Mononuclear cell (primary cell): ENCODE results near the gene KPNA6. TPM values are rescaled to one million over a fixed set of nuclear protein-coding genes. Genes with fewer than 3 reads are reported as not detected.

Experiments used
- H3K27me3 ChIP-seq: 2 replicates; pipeline ENCODE4 v1.6.0; 2011; ENCODE audit warnings: low read length, control low read depth; ENCODE audit not compliant: insufficient read depth
- H3K4me1 ChIP-seq: 2 replicates; pipeline ENCODE4 v1.5.1; 2011; ENCODE audit warnings: mild to moderate bottlenecking, low read length, control low read depth; ENCODE audit not compliant: insufficient read depth
- H3K4me3 ChIP-seq: 2 replicates; pipeline ENCODE4 v1.5.1; 2011; ENCODE audit warnings: mild to moderate bottlenecking, low read length, moderate library complexity
- H3K9me3 ChIP-seq: 2 replicates; pipeline ENCODE4 v1.5.1; 2011; ENCODE audit warnings: low read depth, mild to moderate bottlenecking, control low read depth, low read length
- total RNA-seq: library from RNA; depleted of rRNA; stranded (reverse); fragments of >200 nt; gene quantifications from one replicate; pipeline ENCODE4 v1.2.3, GENCODE V29; 2012

KPNA6 gene
- total RNA-seq, 1 donor, result 46.9 TPM

GRCh38 chr1:32186077-32186476 is 78.2 kb downstream of the KPNA6 start:
- Histone ChIP-seq H3K4me3 (no peak overlapping the region), H3K27me3 (no peaks in the 10 kb centered on the region), H3K9me3 (no peaks in the 10 kb centered on the region), H3K4me1 (peaks cover 13% of the 10 kb centered on the region)

GRCh38 chr1:32186491-32186890 is 78.6 kb downstream of the KPNA6 start:
- Histone ChIP-seq H3K4me1 (peaks cover 9% of the 10 kb centered on the region), H3K27me3 (no peaks in the 10 kb centered on the region), H3K9me3 (no peaks in the 10 kb centered on the region), H3K4me3 (no peak overlapping the region)

- no peaks in the 10 kb centered on the region for H3K4me1 ChIP-seq
- no peaks in the 10 kb centered on the region for H3K9me3 ChIP-seq
- no peaks in the 10 kb centered on the region for H3K27me3 ChIP-seq
- H3K4me3 ChIP-seq, result no peak overlapping the region
Observed at GRCh38 chr1:32187850-32188249, 80.0 kb downstream of the KPNA6 start.

- no peak overlapping the region for H3K4me3 ChIP-seq
- H3K4me1 ChIP-seq, result peaks cover 20% of the 10 kb centered on the region
- H3K9me3 ChIP-seq, result no peaks in the 10 kb centered on the region
- H3K27me3 ChIP-seq, result no peaks in the 10 kb centered on the region
Observed at GRCh38 chr1:32192220-32192948, 84.5 kb downstream of the KPNA6 start.

GRCh38 chr1:32194984-32195383 is 87.1 kb downstream of the KPNA6 start:
- Histone ChIP-seq H3K9me3 (no peaks in the 10 kb centered on the region), H3K4me3 (no peak overlapping the region), H3K4me1 (peaks cover 27% of the 10 kb centered on the region), H3K27me3 (no peaks in the 10 kb centered on the region)

GRCh38 chr1:32195531-32195930 is 87.7 kb downstream of the KPNA6 start:
- no peaks in the 10 kb centered on the region for H3K9me3 ChIP-seq
- H3K27me3 ChIP-seq, result no peaks in the 10 kb centered on the region
- no peak overlapping the region for H3K4me3 ChIP-seq
- peaks cover 30% of the 10 kb centered on the region for H3K4me1 ChIP-seq

GRCh38 chr1:32195972-32196823 is 88.3 kb downstream of the KPNA6 start:
- peaks cover 36% of the 10 kb centered on the region for H3K4me1 ChIP-seq
- no peak overlapping the region for H3K4me3 ChIP-seq
- no peaks in the 10 kb centered on the region for H3K9me3 ChIP-seq
- no peaks in the 10 kb centered on the region for H3K27me3 ChIP-seq

GRCh38 chr1:32197074-32197473 is 89.2 kb downstream of the KPNA6 start:
- Histone ChIP-seq H3K27me3 (no peaks in the 10 kb centered on the region), H3K4me3 (no peak overlapping the region), H3K9me3 (no peaks in the 10 kb centered on the region), H3K4me1 (peaks cover 45% of the 10 kb centered on the region)

- H3K9me3 ChIP-seq, result no peaks in the 10 kb centered on the region
- no peaks in the 10 kb centered on the region for H3K27me3 ChIP-seq
- H3K4me3 ChIP-seq, result no peak overlapping the region
- H3K4me1 ChIP-seq, result peaks cover 52% of the 10 kb centered on the region
Observed at GRCh38 chr1:32197837-32198236, 90.0 kb downstream of the KPNA6 start.

GRCh38 chr1:32198237-32199042 is 90.6 kb downstream of the KPNA6 start:
- Histone ChIP-seq H3K27me3 (no peaks in the 10 kb centered on the region), H3K9me3 (no peaks in the 10 kb centered on the region), H3K4me3 (no peak overlapping the region), H3K4me1 (peaks cover 53% of the 10 kb centered on the region)

- Histone ChIP-seq H3K4me1 (peaks cover 53% of the 10 kb centered on the region), H3K9me3 (no peaks in the 10 kb centered on the region), H3K4me3 (no peak overlapping the region), H3K27me3 (no peaks in the 10 kb centered on the region)
Observed at GRCh38 chr1:32199043-32199716, 91.3 kb downstream of the KPNA6 start.

- Histone ChIP-seq H3K27me3 (no peaks in the 10 kb centered on the region), H3K4me1 (peaks cover 51% of the 10 kb centered on the region), H3K4me3 (no peak overlapping the region), H3K9me3 (no peaks in the 10 kb centered on the region)
Observed at GRCh38 chr1:32199717-32200072, 91.8 kb downstream of the KPNA6 start.

GRCh38 chr1:32200226-32201010 is 92.6 kb downstream of the KPNA6 start, which contains the start of gene CCDC28B:
TSS of gene CCDC28B (plus strand) at chr1:32200595. CDS start at chr1:32201936, 1,341 bp downstream.
- Histone ChIP-seq H3K27me3 (no peaks in the 10 kb centered on the region), H3K4me3 (peak within 1 kb of the TSS; percentile 55), H3K9me3 (no peaks in the 10 kb centered on the region), H3K4me1 (peaks cover 51% of the 10 kb centered on the region)
